ENCODE results near the gene STEAP1B. TPM values are rescaled to one million over a fixed set of nuclear protein-coding genes. Genes with fewer than 3 reads are reported as not detected.
A peak's percentile ranks its signal among the peaks of the same experiment; 100 is the strongest.
"Not testable (repeated sequence)": the region's sequence is repeated elsewhere in the genome, so short reads cannot be mapped to it uniquely, and the experiment has no call there.

The STEAP1B gene
- total RNA-seq, 1 experiment from 2014 or later = 0.27 TPM

GRCh38 chr7:22433165-22433700, 66.8 kb downstream of the STEAP1B start:
- H3K27me3 ChIP-seq (ENCODE audit: insufficient read depth, low read length); H3K4me3 ChIP-seq (replicated peaks in 1 of 2; ENCODE audit: low read depth in 1 of 2, low read length in 2 of 2); H3K9me2 ChIP-seq (ENCODE audit: insufficient read depth); CTCF ChIA-PET; H3K9ac ChIP-seq (ENCODE audit: low read length); H3K27ac ChIP-seq (ENCODE audit: low read depth, low read length); POLR2A ChIA-PET; H4K20me1 ChIP-seq (ENCODE audit: insufficient read depth); intact Hi-C loops (cut with micrococcal nuclease); H3K36me3 ChIP-seq (ENCODE audit: control insufficient read depth in 1 of 2, insufficient read depth in 2 of 2, low read length in 2 of 2); RAD21 ChIA-PET (ENCODE audit: low non-redundant PET in 1 of 2, low total read pairs in 2 of 2, uncharacterized antibody in 2 of 2, unreplicated experiment in 2 of 2); H3K79me2 ChIP-seq (ENCODE audit: insufficient read depth, low read length); DNase-seq (ENCODE audit: low read depth, low spot score); H2AFZ ChIP-seq (ENCODE audit: low read depth, low read length, poor library complexity, severe bottlenecking); BruUV-seq (replicated peaks); H3K9me3 ChIP-seq (ENCODE audit: control insufficient read depth in 1 of 2, insufficient read depth in 1 of 2, low read depth in 1 of 2, low read length in 2 of 2): not testable (repeated sequence)
- Histone ChIP-seq H3K4me2 (ENCODE audit: low read length) (peak overlapping the region; percentile 50), H3K4me1 (ENCODE audit: control insufficient read depth in 1 of 2, insufficient read depth in 2 of 2, low read length in 2 of 2) (peaks cover 8 to 20% of the 10 kb centered on the region in 2 experiments; a peak in 3 of 4 replicates)
- TF ChIP-seq JUND (IDR thresholded peaks at IDR 0.05) (peak; percentile 30), FOSL1 (IDR thresholded peaks at IDR 0.05; ENCODE audit: low read depth) (peak; percentile 40; the same call in 1 of the 2 replicates), CBX3 (IDR thresholded peaks at IDR 0.05; ENCODE audit: low read depth) (0 out of 2 replicates have a peak, but pooled peaks have one; percentile 25), EGR1 (IDR thresholded peaks at IDR 0.05; ENCODE audit: low read depth) (peak; percentile 32; the same call in 1 of the 2 replicates)
- peak; percentile 34; the same call in 1 of the 2 replicates for ATAC-seq

- Histone ChIP-seq H3K4me3 (replicated peaks in 1 of 2; ENCODE audit: low read depth in 1 of 2, low read length in 2 of 2) (no peak overlapping the region), H3K9me3 (ENCODE audit: control insufficient read depth in 1 of 2, insufficient read depth in 1 of 2, low read depth in 1 of 2, low read length in 2 of 2) (no peaks in the 10 kb centered on the region), H2AFZ (ENCODE audit: low read depth, low read length, poor library complexity, severe bottlenecking) (no peak overlapping the region), H3K36me3 (ENCODE audit: control insufficient read depth in 1 of 2, insufficient read depth in 2 of 2, low read length in 2 of 2) (no peaks in the 10 kb centered on the region), H3K27ac (ENCODE audit: low read depth, low read length) (no peak overlapping the region), H3K27me3 (ENCODE audit: insufficient read depth, low read length) (no peaks in the 10 kb centered on the region), H3K4me1 (ENCODE audit: control insufficient read depth in 1 of 2, insufficient read depth in 2 of 2, low read length in 2 of 2) (peaks cover 8 to 20% of the 10 kb centered on the region in 2 experiments; a peak in 3 of 4 replicates), H3K4me2 (ENCODE audit: low read length) (0 out of 2 replicates have a peak overlapping the region, but pooled peaks have one; percentile 50), H3K79me2 (ENCODE audit: insufficient read depth, low read length) (no peaks in the 10 kb centered on the region), H4K20me1 (ENCODE audit: insufficient read depth) (no peaks in the 10 kb centered on the region), H3K9me2 (ENCODE audit: insufficient read depth) (no peaks in the 10 kb centered on the region), H3K9ac (ENCODE audit: low read length) (no peak overlapping the region)
- DNase-seq (ENCODE audit: low read depth, low spot score) = no peak
- POLR2A ChIA-PET = no interaction called here
- TF ChIP-seq ZFX (IDR thresholded peaks at IDR 0.05) (no peak), EZH2phosphoT487 (IDR thresholded peaks at IDR 0.05; ENCODE audit: borderline replicate concordance) (no peak), CBX3 (IDR thresholded peaks at IDR 0.05; ENCODE audit: low read depth) (no peak), SIN3A (IDR thresholded peaks at IDR 0.05; ENCODE audit: low read depth) (no peak), ZNF274 (IDR thresholded peaks at IDR 0.05; ENCODE audit: low read depth, low read length) (no peak)
- CTCF ChIA-PET = no interaction called here
- BruUV-seq (replicated peaks) = no TSS peak
- no peak for ATAC-seq
- intact Hi-C loops (cut with micrococcal nuclease) = no loop called here
- RAD21 ChIA-PET (ENCODE audit: low non-redundant PET in 1 of 2, low total read pairs in 2 of 2, uncharacterized antibody in 2 of 2, unreplicated experiment in 2 of 2) = no interaction called here
Observed at GRCh38 chr7:22432203-22432718, 67.7 kb downstream of the STEAP1B start.

Measured in HCT116 (cell line).